Amniotic epithelial cell (primary cell): ENCODE results near the gene SOS1.
"Not testable (repeated sequence)": the region's sequence is repeated elsewhere in the genome, so short reads cannot be mapped to it uniquely, and the experiment has no call there.

Source experiments
- DNase-seq: peaks from one replicate; pipeline ENCODE4 v3.0.0-alpha.2; 2010; ENCODE audit warnings: low read depth

SOS1 gene

DNA sequence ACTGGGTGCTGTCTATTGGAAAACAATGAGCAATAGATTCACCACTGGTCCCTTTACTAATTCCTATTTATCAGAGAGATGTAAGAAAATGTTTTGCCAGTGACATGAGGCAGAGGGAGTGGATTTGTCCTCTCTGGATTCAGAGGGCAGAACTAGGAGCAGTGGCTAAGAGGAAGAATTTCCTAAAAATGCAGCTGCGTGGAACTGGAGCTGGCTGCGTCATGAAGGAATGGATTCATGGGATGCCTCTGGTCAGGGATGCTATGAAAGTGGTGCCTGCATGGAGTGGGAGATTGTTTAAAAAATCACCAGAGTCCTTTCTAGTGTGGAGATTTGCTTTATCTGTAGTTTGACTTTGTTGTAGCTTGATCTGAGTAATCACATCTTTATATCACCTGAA, 152.8 kb downstream of the SOS1 start:
- no peak for DNase-seq

- DNase-seq = no peak
These were observed 154.2 kb downstream of the SOS1 start for GRCh38 chr2:38966678-38967077.

DNA sequence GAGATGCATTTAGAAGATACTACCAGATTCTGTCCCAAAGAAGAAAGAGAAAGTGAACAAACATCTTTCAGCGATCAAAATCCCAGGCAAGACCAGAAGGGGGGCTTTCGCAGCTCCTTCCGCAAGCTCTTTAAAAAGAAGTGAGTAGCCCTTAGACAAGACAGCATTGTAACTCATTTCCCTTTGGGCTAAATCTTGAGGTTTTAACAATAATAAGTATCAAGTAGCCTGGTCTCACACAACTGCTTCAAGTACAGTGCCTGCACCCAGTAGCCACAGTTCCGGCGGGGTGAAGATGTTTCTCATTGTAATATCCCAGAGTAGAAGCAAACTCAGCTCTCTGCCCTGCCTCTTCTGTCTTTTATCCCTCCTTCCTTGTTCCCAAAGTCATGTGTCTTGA, 154.8 kb downstream of the SOS1 start:
- DNase-seq = no peak

DNA sequence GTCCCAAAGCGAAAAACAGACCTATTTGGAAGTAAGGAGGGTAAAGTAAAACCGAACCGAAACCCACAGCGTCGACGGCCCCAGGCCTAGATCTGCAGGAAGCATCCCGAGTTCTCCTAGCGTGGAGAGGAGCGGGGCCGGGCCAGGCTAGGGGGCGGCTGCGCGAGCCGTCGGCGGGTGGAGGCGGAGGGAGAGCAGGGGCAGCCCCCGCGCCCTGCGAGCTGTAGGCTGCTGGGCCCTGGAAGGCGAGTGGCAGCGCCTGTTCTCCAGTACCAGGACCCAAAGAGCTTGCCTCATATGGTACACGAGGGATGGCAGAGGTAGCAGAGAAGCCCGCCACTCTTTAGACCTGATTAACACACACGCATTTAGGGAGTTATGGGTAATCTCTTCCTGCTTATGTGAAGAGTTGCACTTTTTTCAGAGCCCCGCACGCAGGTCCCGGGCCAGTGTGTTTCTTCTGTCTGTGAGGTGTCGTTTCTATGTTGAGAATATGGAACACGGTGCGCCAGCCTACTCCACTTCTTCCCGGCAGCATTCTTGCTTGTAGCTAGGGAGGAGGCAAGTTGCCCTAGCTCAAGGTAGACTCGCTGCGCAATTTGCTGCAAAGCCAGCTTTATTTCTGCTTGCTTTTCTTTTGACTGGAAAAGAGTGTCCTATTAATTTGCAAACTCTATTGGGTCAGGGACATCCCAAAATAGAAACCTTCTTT, 160.1 kb downstream of the SOS1 start:
- DNase-seq = no peak

DNA sequence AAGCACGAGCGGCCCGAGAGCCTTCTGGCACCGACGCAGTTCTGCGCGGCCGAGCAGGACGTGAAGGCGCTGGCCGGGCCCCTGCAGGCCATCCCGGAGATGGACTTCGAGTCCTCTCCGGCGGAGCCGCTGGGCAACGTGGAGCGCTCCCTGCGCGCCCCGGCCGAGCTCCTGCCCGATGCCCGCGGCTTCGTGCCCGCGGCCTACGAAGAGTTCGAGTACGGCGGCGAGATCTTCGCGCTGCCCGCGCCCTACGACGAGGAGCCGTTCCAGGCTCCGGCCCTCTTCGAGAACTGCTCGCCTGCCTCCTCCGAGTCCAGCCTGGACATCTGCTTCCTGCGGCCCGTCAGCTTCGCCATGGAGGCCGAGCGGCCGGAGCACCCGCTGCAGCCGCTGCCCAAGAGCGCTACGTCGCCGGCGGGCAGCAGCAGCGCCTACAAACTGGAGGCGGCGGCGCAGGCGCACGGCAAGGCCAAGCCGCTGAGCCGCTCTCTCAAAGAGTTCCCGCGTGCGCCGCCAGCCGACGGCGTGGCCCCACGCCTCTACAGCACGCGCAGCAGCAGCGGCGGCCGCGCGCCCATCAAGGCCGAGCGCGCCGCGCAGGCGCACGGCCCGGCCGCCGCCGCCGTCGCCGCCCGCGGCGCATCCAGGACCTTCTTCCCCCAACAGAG, 160.8 kb downstream of the SOS1 start:
- DNase-seq = peak; percentile 88

- DNase-seq = no peak
These were observed 161.4 kb downstream of the SOS1 start for GRCh38 chr2:38959466-38959865.

DNA sequence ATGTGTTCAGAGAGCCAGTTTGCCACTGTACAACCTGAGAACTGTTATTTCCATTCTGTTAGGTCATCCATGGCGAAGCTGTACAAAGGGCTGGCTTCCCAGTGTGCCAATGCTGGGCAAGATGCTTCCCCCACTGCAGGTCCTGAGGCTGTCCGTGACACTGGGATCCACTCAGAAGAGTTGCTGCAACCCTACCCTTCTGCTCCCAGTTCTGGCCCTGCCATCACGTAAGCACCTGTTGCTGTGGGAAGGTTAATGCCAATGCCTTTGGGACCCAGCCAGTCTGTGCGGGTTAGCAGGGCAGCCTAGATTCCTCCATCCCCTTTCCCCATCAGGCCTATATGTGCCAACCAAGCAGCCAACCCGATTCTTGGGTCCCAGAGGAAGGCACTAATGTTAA, 162.9 kb downstream of the SOS1 start:
- DNase-seq = no peak

- no peak for DNase-seq
These were observed 169.1 kb downstream of the SOS1 start for GRCh38 chr2:38951766-38952165.

DNA sequence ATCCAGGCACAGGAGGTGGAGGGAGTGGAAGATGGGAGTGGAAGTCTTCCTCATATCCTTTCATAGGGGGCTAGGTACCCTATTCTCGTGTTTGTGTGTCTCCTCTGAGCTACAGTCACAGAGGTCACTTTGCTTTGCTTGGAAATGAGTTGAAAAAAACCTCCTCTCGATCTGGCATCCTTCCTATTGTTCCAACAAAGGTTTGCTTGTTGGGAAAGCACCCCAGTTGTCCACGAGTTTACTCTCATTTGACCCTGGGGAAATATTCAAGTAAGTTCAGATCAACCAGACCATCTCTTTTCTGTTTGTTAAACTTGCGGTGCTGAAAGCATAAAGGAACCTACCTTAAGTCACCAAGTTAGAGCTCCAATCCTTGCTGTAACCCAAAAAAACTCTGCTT, 171.9 kb downstream of the SOS1 start:
- no peak for DNase-seq

GRCh38 chr2:38948387-38948882, 172.4 kb downstream of the SOS1 start:
- DNase-seq = no peak

DNA sequence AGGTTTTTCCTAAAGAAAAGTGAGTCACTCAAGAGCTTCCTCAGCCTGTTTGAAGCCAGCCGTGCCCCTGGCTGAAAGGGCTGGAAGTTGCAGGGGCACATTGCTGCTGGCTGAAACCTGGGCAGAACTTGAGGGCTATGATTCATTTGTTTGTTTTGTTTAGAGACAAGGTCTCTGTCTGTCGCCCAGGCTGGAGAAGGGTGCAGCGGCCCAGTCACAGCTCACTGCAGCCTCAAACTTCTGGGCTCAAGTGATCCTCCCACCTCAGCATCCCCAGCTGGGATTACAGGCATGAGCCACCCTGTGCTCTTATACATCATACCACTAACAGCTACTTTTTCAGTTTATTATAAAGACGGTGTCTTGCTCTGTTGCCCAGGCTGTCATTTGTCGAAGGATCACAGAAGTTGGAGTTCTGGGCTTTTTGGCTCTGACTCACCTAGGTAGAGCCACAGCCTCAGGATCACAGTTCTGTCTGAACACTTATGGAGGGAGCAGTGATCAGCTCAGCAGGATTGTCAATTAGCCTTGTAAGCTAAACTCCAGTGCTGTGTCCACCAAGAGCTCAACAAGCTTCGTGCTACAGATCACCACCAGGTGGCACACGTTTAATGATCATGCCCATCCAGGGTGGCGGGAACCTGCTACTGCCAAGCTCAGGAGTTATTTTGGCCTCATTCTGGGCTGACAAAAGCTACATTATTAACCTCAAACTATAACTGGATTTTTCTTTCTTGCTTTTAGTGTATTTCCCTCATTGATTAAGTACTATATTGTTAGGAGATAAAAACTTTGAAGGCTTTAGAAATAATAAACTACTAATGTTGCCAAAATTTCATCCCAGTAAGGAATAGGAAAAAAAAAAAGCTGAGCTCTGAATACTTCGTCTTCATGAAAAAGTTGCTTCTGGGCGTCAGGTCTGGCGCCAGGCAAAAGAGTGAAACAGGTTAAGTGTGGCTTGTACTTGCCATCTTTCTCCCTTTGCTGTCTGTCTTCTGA, 173.3 kb downstream of the SOS1 start:
- DNase-seq = peak; percentile 71

DNA sequence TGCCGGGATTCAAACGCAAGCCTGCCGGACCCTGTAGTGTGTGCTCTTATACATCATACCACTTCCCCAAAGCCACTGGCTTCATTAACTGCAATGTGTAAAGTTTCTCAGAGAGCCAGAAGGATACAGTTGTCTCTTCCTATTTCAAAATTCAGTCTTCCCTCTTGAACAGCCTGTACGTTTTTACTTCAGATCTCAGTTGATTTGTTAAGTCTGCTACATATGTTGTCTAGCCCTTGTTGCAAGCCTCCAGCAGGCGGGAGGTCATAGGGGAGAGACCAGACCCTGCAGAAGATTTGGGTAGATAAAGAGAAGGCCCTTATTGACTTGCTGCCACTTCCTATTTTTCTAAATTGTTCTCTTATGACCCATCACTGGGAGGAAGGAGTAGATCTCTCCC, 174.9 kb downstream of the SOS1 start:
- DNase-seq = no peak

DNA sequence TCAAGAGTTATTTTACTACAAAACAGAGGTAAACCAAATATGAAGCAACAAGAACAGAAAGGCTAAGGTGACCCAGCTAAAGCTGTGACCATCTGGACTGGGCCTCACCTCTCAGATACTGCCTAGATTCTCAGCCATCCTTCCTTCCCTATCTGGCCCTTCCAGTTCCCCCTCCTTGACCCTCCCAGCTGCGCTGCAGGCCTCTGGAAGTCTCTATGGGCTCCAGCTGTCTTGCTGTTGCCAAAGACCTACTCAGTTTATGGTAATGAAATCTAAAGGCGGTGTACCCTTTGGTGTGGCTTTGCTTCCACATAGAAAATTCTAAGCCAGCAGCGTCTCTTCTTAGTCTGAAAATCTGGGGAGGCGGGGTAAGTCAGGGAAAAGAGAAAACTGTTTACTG, 175.5 kb downstream of the SOS1 start:
- DNase-seq = no peak

DNA sequence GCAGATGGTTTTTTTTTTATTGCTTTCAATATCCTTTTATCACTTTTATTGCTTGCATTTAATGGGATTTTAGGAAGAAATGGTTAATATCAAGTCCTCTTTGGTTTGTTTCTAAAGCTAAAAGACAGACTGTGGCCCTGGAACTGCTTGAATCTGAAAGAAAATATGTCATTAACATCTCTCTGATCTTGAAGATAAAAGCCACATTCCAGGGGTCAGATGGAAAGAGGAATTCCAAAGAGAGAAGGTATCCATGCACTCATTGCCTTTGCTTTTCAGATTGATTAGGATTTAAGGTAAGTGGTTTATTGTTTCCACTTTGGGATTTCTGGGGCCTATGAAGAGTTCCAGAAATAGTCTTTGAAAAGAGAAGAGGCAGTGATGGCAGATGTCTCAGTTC, 177.1 kb downstream of the SOS1 start:
- no peak for DNase-seq

DNA sequence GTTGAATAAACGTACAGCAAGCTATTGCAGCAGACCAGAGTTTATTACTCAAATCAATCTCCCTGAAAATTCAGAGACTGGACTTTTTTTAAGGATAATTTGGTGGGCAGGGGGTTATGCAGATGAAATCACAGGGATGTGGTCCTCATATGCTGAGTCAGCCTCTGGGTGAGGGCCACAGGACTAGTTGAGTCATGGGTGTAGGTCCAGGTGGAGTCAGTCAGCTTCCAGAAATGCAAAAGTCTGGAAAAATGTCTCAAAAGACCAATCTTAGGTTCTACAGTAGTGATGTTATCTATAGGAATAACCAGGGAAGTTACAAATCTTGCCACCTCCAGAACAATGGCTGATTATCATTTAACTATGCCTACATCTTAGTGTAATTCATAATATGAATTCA, 180.1 kb downstream of the SOS1 start:
- DNase-seq = no peak

DNA sequence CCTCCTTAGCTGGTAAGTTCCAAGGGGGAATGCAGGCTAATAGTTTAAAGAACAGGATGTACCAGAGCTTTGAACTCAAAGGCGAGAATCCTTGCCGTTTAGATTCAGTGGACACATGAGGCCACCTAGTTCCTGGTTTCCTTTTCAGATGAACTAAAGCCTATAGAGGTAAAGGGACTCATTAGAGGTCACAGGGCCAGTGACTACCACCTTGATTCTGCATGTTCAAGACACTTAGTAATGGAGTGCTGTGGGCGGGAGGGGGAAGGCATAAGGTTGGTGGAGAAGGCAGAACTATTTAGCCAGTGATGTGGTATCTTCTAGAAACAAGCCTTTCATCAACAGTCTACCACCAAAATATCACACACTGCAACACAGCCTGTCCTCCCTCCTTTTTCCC, 183.3 kb downstream of the SOS1 start:
- DNase-seq = no peak

DNA sequence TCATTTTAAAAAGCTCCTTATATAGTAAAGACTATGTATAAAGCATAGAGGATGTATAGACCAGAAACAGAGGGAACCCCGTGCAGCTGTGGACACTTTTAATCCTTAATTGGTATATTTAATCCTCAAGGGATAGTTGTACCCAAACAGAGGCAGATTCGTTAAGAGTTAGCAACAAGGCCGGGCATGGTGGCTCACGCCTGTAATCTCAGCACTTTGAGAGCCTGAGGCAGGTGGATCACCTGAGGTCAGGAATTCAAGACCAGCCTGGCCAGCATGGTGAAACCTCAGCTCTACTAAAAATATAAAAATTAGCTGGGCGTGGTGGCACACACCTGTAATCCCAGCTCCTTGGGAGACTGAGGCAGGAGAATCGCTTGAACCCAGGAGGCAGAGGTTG, 184.3 kb downstream of the SOS1 start:
- not testable (repeated sequence) for DNase-seq

GRCh38 chr2:38935568-38936172, 185.2 kb downstream of the SOS1 start:
- DNase-seq = peak; percentile 74

DNA sequence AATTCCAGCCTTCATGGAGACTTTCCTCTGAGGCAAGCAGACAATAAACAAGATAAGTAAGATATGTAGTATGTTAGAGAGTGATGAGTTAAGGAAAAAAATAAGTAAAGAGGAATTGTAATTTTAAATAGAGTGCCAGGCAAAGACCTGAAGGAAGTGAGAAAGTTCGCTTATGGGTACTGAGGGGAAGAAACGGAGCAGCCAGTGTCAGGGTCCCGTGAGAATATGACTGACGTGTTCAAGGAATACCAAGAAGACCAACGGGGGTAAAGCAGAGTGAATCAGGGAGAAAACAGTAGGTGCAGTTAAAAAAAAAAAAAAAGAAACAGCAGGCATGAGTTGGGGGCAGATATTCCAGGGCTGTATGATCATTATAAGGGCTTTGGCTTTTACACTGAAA, 186.1 kb downstream of the SOS1 start:
- peak; percentile 13 for DNase-seq

GRCh38 chr2:38933653-38934052, 187.2 kb downstream of the SOS1 start:
- DNase-seq = no peak

- DNase-seq = no peak
These were observed 188.3 kb downstream of the SOS1 start for GRCh38 chr2:38932586-38932985.
